Stimulated activated CD4-positive, alpha-beta T cell treated with anti-CD3 and anti-CD28 coated beads, Interleukin-2, amount 100 ng/mL, for 48 hours (primary cell): Measurements from ENCODE around the gene NFX1.
"Not testable (repeated sequence)": the region's sequence is repeated elsewhere in the genome, so short reads cannot be mapped to it uniquely, and the experiment has no call there.

Experiments used
- DNase-seq, 2 donors: peaks; one replicate each; pipeline ENCODE4 v3.0.0-alpha.2; 2020

Gene NFX1

DNA sequence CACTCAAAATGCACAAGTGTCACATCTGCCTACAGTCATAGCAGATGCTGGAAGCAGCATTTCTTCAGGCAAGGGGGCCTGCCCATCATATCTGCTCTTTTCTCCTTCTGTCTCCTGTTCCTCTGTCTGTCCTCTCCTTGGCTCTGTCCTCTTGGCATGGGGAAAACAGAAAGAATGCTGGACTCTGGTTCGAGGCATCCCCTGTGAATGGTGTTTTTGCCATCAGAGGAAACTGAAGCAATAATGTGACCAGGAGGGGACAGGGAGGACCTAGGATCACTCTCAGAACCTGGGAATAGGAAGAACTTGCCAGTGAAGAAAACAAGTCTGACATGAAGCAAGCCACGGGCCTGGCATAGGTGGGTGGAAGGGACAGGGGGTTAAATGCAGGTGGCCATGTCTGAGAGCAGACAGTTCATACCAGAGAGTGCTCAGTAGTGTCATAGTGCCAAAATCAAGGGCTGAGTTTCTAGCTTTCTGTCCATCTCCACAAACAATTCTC, 76.7 kb downstream of the NFX1 start:
- DNase-seq = no peak

GRCh38 chr9:33372900-33373299, 82.6 kb downstream of the NFX1 start:
- DNase-seq = no peak

- DNase-seq = no peak
Measured at GRCh38 chr9:33374190-33374589, 83.9 kb downstream of the NFX1 start.

DNA sequence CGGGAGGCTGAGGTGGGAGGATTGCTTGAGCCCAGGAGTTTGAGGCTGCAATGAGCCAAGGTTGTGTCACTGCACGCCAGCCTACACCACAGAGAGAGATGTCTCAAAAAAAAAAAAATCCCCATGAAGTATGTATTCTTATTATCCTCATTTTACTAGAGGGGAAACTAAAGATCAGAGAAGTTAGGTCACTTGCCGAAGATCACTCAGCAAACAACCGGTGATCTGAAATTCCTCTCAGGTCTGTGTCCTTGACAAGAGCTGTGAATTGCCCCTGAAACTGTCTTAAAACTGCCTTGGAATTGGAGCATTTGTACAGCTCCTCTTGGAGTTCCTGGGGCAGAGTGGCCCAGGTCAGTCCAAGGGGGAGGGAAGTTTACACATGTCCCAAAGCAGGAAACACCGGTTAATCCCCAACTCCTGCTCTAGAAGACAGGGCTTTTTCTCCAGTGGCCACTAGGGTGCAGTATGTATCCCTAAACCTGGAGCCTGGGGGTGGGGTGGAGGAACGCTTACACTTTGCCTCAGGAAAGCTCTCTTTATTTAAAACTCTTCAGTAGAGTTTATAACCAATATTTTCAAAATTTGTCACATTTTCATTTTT, 84.4 kb downstream of the NFX1 start:
- DNase-seq = peak; percentile 58 to 63

DNA sequence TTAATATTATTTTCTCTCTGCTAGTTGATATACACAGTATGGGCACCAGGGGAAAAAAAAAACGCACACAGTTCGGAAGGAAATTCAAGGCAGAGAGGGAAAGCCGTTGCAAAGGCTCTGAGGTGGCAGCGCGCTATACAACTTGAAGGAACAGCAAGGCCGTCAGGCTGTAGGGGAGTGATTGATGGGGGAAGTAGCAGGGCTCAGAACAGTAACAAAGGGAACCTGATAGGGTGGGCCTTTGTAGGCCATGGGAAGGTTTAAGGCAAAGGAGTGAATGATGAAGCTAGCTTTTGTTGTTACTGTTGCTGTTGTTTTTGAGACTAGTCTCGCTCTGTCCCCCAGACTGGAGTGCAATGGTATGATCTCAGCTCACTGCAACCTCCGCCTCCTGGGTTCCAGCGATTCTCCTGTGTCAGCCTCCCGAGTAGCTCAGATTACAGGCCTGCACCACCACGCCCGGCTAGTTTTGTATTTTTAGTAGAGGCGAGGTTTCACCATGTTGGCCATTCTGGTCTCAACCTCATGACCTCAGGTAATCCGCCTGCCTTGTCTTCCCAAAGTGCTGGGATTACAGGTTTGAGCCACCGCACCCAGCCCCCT, 85.0 kb downstream of the NFX1 start:
- no peak for DNase-seq

GRCh38 chr9:33375841-33376321, 85.6 kb downstream of the NFX1 start:
- DNase-seq = no peak

DNA sequence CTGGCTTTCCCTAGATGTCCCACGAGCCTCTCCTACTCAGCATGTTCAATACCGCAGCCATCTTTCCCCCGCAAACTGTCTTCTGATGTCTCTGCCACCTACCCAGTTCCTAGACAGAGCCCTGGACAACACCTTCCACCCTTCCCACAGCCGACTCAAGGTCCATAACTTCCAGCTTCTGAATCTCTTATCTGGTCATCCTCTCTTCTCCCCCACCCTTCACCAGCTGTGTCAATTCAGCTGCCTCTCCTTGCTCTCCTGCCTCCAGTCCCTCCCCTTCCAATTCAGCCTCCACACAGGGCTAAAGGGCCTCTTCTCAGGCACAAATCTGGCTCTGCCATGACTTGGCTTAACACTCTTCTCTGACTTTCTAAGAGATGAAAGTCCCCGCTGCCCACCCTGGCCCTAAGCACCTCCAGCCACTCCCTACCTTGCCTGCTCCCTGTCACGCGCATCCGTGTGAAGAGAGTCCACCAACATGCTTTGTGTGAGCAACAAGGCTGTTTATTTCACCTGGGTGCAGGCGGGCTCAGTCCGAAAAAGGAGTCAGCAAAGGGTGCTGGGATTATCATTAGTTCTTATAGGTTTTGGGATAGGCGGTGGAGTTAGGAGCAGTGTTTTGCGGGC, 86.9 kb downstream of the NFX1 start:
- DNase-seq = no peak

GRCh38 chr9:33378121-33378795, 87.9 kb downstream of the NFX1 start:
- DNase-seq = no peak

GRCh38 chr9:33379666-33380389, 89.5 kb downstream of the NFX1 start:
- DNase-seq = no peak

DNA sequence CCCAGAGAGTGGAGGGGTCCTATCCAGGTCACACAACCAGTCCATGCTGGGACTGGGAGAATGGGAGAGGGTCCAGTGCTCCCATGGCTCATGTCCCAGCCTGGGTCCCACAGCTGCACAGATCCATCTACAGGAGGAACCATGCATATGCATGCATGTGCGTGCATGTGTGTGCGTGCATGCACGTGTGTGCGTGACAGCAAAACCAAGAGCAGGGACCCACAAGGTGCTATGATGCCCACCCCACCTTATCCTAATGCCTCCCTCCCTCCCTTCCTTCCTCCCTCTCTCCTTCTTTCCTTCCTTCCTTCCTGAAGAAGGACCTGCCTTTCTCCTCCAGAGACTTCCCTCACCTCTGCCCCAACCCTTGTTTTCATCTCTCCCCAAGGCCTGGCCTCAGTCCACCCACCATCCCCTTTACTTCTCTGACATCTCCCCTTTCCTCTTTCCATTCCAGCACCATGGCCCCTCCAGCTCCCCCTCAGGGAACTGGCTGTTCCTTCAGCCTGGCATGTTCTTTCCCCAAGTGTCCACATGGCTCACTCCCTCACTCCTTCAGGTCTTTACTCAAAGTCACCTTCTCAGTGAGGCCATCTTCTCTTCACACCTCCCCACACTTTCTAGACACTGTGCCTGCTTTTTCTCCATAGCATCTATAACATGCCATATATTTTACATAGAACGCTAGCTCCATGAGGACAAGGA, 90.2 kb downstream of the NFX1 start:
- no peak for DNase-seq

DNA sequence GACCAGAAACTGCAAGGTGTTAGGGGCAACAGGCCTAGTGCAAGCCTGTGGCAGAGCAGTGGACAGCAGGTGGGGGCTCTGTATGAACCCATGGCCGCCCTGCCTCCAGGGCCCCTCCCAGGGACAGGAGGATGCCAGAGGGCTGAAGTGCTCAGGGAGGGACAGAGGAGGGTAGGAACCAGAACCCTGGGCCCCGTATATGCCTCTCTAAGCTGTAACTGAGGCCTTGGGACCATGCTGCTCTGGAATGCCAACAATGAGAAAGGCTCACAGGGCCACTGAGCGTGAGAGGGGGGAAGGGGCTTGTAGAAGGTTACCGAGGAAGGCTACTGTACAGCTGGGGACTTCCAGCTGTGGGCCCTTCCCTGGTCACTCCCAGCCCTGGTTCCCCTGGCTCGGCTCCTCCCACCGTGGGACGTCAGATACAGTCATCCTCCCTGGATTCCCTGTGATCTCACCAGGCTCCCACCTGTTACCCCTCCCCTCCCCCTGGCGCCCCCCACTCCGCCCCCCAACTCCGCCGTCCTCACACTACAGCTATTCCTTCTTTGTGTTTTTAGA, 91.0 kb downstream of the NFX1 start:
- DNase-seq = no peak

- not testable (repeated sequence) for DNase-seq
Measured at GRCh38 chr9:33382397-33382796, 92.1 kb downstream of the NFX1 start.

GRCh38 chr9:33383396-33383795, 93.1 kb downstream of the NFX1 start:
- not testable (repeated sequence) for DNase-seq

DNA sequence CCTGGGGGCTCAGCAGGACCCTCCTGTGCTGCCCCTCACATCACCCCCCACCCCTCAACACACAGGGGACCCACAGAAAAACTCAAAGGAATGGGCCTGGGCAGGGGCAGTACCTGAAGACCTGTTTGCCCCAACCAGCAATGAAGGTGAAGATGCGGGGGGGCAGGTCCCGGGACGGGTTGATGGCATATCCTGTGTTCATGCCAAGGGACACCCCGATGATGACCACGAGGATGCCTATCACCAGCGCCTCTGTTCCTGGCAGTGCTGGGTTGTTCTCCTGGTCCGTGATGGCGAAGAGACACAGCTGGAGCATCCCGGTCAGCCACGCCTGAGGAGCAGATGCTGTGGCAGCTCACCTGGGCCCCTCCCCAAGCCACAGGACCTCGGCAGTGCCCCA, 95.2 kb downstream of the NFX1 start:
- DNase-seq = not testable (repeated sequence)

- not testable (repeated sequence) for DNase-seq
Measured at GRCh38 chr9:33385979-33386640, 95.8 kb downstream of the NFX1 start.

DNA sequence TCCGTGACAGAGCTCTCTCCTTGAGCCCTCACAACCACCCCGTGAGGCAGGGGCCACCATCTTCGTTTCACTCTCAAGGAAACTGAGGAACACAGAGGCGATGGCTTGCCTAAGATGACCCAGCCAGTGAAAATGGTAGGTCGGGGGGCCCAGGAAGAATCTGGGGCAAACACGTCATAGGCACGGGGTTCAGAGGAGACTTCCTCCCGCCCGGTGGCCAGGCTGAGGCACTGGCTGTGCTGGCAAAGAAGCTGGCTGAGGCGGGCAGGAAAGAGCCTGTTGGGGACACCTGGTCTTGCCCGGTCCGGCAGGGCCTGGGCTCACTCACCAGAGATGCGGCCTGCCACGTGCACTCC, 96.3 kb downstream of the NFX1 start:
- DNase-seq = not testable (repeated sequence)

- not testable (repeated sequence) for DNase-seq
Measured at GRCh38 chr9:33386998-33387397, 96.7 kb downstream of the NFX1 start.

- DNase-seq = no peak
Measured at GRCh38 chr9:33388110-33388994, 98.0 kb downstream of the NFX1 start.

DNA sequence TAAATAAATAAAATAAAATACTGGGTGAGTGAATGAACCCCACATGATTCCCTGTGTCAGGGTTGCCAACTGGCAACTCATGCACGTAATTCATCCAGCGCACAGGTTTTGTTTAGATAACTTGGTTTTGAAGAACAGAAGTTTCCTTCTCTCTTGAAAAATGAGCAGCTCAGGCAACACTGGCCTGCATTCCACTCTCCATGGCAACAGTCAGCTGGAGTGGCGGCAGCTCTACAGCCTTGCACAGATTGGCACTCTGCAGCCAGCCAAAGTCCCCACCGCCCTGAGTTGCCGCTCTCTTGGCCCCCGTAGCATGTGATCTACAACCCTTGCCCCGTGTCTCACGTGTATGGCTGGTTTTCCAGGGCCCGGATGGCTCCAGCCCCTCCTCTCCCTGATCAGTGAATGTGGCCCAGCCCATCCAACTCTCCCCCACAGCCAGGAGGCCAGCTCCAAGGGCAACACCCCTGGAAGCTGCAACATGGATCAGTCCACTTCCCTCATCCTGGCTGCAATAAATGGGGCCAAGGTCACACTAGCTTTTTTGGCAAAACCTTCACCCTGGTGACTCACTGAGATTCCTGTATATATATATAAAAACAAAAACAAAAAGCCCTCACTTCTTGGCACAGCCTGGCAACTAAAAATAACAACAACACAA, 100.9 kb downstream of the NFX1 start:
- not testable (repeated sequence) for DNase-seq

DNA sequence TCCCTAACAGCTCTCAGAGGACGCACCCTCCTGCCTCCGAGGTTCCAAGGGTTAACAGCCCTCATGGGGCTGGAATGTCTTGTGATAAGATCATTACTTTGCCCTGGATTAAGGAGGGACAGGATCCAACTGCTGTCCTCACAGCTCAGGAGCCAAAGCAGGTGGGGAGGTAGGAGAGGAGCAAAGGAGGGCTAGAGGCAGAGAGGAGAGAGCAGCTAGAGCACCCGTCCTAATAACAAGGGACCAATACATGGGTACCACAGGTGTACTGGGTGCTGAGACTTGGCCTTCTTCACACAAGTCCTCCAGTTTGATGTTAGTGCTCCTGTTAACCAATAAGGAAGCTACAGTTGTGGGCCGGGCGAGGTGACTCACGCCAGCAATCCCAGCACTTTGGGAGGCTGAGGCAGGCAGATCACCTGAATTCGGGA, 102.3 kb downstream of the NFX1 start:
- not testable (repeated sequence) for DNase-seq
